SJCRH30 (cell line): ENCODE results near the gene CACNA2D3. TPM values are rescaled to one million over a fixed set of nuclear protein-coding genes. Genes with fewer than 3 reads are reported as not detected.

Source experiments
- DNase-seq, 2 experiments: peaks; one replicate each; pipeline ENCODE4 v3.0.0-alpha.2; 2015 to 2020
- H3K27ac ChIP-seq: fragments of 250-450 bp; sonication (Bioruptor Pico); 2 replicates; pipeline ENCODE4 v1.5.1; 2020; ENCODE audit warnings: mild to moderate bottlenecking, moderate library complexity
- H3K27me3 ChIP-seq: fragments of 250-450 bp; sonication (Bioruptor Pico); 2 replicates; pipeline ENCODE4 v1.5.1; 2020; ENCODE audit warnings: mild to moderate bottlenecking, moderate library complexity
- H3K36me3 ChIP-seq: fragments of 250-450 bp; sonication (Bioruptor Pico); 2 replicates; pipeline ENCODE4 v1.5.1; 2020; ENCODE audit warnings: mild to moderate bottlenecking, moderate library complexity
- H3K4me1 ChIP-seq: fragments of 250-450 bp; sonication (Bioruptor Pico); 2 replicates; pipeline ENCODE4 v1.5.1; 2020; ENCODE audit warnings: mild to moderate bottlenecking, moderate library complexity
- H3K4me3 ChIP-seq: fragments of 250-450 bp; sonication (Bioruptor Pico); 2 replicates; pipeline ENCODE4 v1.5.1; 2020; ENCODE audit warnings: mild to moderate bottlenecking, moderate library complexity
- H3K9me3 ChIP-seq: fragments of 250-450 bp; sonication (Bioruptor Pico); replicated peaks from 2 replicates; pipeline ENCODE4 v1.5.1; 2020; ENCODE audit warnings: mild to moderate bottlenecking, moderate library complexity
- total RNA-seq: library from RNA; depleted of rRNA; stranded (reverse); fragments of >200 nt; shearing (Covaris generic); gene quantifications from 2 replicates; pipeline ENCODE4 v1.2.3, GENCODE V29; 2014

Gene CACNA2D3
- total RNA-seq, 1 experiment from 2014 or later, result 0.22 TPM

GRCh38 chr3:54797111-54797510 is 674.8 kb downstream of the CACNA2D3 start:
- Histone ChIP-seq H3K36me3 (no peaks in the 10 kb centered on the region), H3K27me3 (no peaks in the 10 kb centered on the region)

GRCh38 chr3:54800478-54800877 is 678.1 kb downstream of the CACNA2D3 start:
- no peak for DNase-seq
- no peaks in the 10 kb centered on the region for H3K9me3 ChIP-seq
- no peaks in the 10 kb centered on the region for H3K27me3 ChIP-seq
- no peaks in the 10 kb centered on the region for H3K4me1 ChIP-seq
- H3K36me3 ChIP-seq, result no peaks in the 10 kb centered on the region
- H3K4me3 ChIP-seq, result no peak overlapping the region
- no peak overlapping the region for H3K27ac ChIP-seq

More at GRCh38 chr3:54797111-54797510, 674.8 kb downstream of the CACNA2D3 start:
- no peaks in the 10 kb centered on the region for H3K4me1 ChIP-seq
- no peak overlapping the region for H3K4me3 ChIP-seq
- H3K9me3 ChIP-seq, result no peaks in the 10 kb centered on the region
- no peak for DNase-seq
- H3K27ac ChIP-seq, result no peak overlapping the region

GRCh38 chr3:54801977-54802376 is 679.6 kb downstream of the CACNA2D3 start:
- no peaks in the 10 kb centered on the region for H3K36me3 ChIP-seq
- no peaks in the 10 kb centered on the region for H3K27me3 ChIP-seq
- H3K9me3 ChIP-seq, result no peaks in the 10 kb centered on the region
- no peak for DNase-seq
- H3K4me1 ChIP-seq, result no peaks in the 10 kb centered on the region
- no peak overlapping the region for H3K4me3 ChIP-seq
- no peak overlapping the region for H3K27ac ChIP-seq

GRCh38 chr3:54810401-54810800 is 688.0 kb downstream of the CACNA2D3 start:
- no peak overlapping the region for H3K27ac ChIP-seq
- no peaks in the 10 kb centered on the region for H3K36me3 ChIP-seq
- H3K9me3 ChIP-seq, result no peaks in the 10 kb centered on the region
- no peaks in the 10 kb centered on the region for H3K4me1 ChIP-seq
- H3K27me3 ChIP-seq, result no peaks in the 10 kb centered on the region
- H3K4me3 ChIP-seq, result no peak overlapping the region
- no peak for DNase-seq

GRCh38 chr3:54814224-54814623 is 691.9 kb downstream of the CACNA2D3 start:
- Histone ChIP-seq H3K27ac (no peak overlapping the region), H3K9me3 (no peaks in the 10 kb centered on the region), H3K36me3 (no peaks in the 10 kb centered on the region), H3K4me1 (no peaks in the 10 kb centered on the region), H3K4me3 (no peak overlapping the region), H3K27me3 (no peaks in the 10 kb centered on the region)
- no peak for DNase-seq

GRCh38 chr3:54817628-54818027 is 695.3 kb downstream of the CACNA2D3 start:
- Histone ChIP-seq H3K4me1 (no peaks in the 10 kb centered on the region), H3K36me3 (no peaks in the 10 kb centered on the region), H3K4me3 (no peak overlapping the region), H3K27me3 (no peaks in the 10 kb centered on the region), H3K27ac (no peak overlapping the region), H3K9me3 (no peaks in the 10 kb centered on the region)
- no peak for DNase-seq

GRCh38 chr3:54818486-54818885 is 696.1 kb downstream of the CACNA2D3 start:
- Histone ChIP-seq H3K9me3 (no peaks in the 10 kb centered on the region), H3K27me3 (no peaks in the 10 kb centered on the region), H3K36me3 (no peaks in the 10 kb centered on the region), H3K4me1 (no peaks in the 10 kb centered on the region), H3K4me3 (no peak overlapping the region), H3K27ac (no peak overlapping the region)
- DNase-seq, result no peak

DNA sequence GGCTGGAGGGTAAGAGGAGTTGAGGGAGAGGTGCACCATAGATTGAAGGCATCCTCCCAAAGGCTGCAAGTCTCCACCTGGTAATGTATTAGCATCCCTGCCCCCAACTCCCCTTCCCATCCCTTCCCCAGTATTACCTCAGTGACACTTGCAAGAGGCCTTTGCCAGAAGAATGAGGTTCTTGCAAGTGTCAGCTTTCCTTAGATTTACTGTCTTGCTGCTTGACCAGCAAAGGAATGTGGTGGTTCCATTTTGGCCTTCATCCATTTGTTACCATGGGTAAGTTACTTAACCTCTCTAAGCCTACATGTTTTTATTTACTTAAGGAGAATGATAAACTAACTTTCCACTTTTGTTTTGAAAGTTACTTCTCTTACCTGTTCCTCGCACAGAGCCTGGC is 696.6 kb downstream of the CACNA2D3 start:
- H3K27ac ChIP-seq, result no peak overlapping the region
- no peaks in the 10 kb centered on the region for H3K9me3 ChIP-seq
- no peaks in the 10 kb centered on the region for H3K4me1 ChIP-seq
- H3K4me3 ChIP-seq, result no peak overlapping the region
- no peaks in the 10 kb centered on the region for H3K36me3 ChIP-seq
- no peaks in the 10 kb centered on the region for H3K27me3 ChIP-seq
- no peak for DNase-seq

GRCh38 chr3:54819946-54820345 is 697.6 kb downstream of the CACNA2D3 start:
- Histone ChIP-seq H3K36me3 (no peaks in the 10 kb centered on the region), H3K4me1 (no peaks in the 10 kb centered on the region), H3K27ac (no peak overlapping the region), H3K4me3 (no peak overlapping the region), H3K9me3 (no peaks in the 10 kb centered on the region), H3K27me3 (no peaks in the 10 kb centered on the region)
- DNase-seq, result no peak

- H3K4me1 ChIP-seq, result no peaks in the 10 kb centered on the region
- DNase-seq, result no peak
- no peak overlapping the region for H3K27ac ChIP-seq
- H3K4me3 ChIP-seq, result no peak overlapping the region
- no peaks in the 10 kb centered on the region for H3K9me3 ChIP-seq
- no peaks in the 10 kb centered on the region for H3K36me3 ChIP-seq
- no peaks in the 10 kb centered on the region for H3K27me3 ChIP-seq
Measured at GRCh38 chr3:54822206-54822605, 699.9 kb downstream of the CACNA2D3 start.

- H3K4me3 ChIP-seq, result no peak overlapping the region
- H3K36me3 ChIP-seq, result no peaks in the 10 kb centered on the region
- H3K9me3 ChIP-seq, result no peaks in the 10 kb centered on the region
- DNase-seq, result no peak
- no peaks in the 10 kb centered on the region for H3K4me1 ChIP-seq
- no peak overlapping the region for H3K27ac ChIP-seq
- H3K27me3 ChIP-seq, result no peaks in the 10 kb centered on the region
Measured at GRCh38 chr3:54826251-54826691, 703.9 kb downstream of the CACNA2D3 start.

GRCh38 chr3:54827056-54827687 is 704.8 kb downstream of the CACNA2D3 start:
- Histone ChIP-seq H3K4me3 (no peak overlapping the region), H3K27ac (no peak overlapping the region), H3K36me3 (no peaks in the 10 kb centered on the region), H3K27me3 (no peaks in the 10 kb centered on the region), H3K4me1 (no peaks in the 10 kb centered on the region), H3K9me3 (no peaks in the 10 kb centered on the region)
- DNase-seq, result no peak

- Histone ChIP-seq H3K4me3 (no peak overlapping the region), H3K36me3 (no peaks in the 10 kb centered on the region), H3K27ac (no peak overlapping the region), H3K4me1 (no peaks in the 10 kb centered on the region), H3K9me3 (no peaks in the 10 kb centered on the region), H3K27me3 (no peaks in the 10 kb centered on the region)
- no peak for DNase-seq
Measured at GRCh38 chr3:54827776-54828175, 705.4 kb downstream of the CACNA2D3 start.

DNA sequence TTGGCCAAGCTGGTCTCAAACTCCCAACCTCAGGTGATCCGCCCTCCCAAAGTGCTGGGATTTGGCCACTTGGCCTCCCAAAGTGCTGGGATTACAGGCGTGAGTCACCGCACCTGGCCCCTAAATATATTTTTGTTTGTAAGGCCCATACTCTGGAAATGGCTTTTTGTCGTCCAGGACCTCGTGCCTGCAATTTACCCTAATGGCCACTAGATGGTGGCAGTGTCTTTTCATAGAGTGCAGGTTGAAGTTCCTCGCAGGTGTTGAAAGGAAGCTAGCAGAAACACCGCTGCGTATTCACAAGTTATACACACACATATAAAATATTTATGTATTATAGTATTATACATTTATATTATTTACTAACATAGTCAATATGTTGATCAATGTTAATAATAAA is 708.3 kb downstream of the CACNA2D3 start:
- no peaks in the 10 kb centered on the region for H3K9me3 ChIP-seq
- no peak overlapping the region for H3K27ac ChIP-seq
- no peaks in the 10 kb centered on the region for H3K36me3 ChIP-seq
- H3K4me3 ChIP-seq, result no peak overlapping the region
- H3K27me3 ChIP-seq, result no peaks in the 10 kb centered on the region
- H3K4me1 ChIP-seq, result no peaks in the 10 kb centered on the region
- peak; percentile 31 to 76 for DNase-seq

- H3K4me1 ChIP-seq, result no peaks in the 10 kb centered on the region
- no peaks in the 10 kb centered on the region for H3K36me3 ChIP-seq
- H3K27ac ChIP-seq, result no peak overlapping the region
- H3K27me3 ChIP-seq, result no peaks in the 10 kb centered on the region
- H3K4me3 ChIP-seq, result no peak overlapping the region
- H3K9me3 ChIP-seq, result no peaks in the 10 kb centered on the region
- no peak for DNase-seq
Measured at GRCh38 chr3:54831112-54831511, 708.8 kb downstream of the CACNA2D3 start.

- no peaks in the 10 kb centered on the region for H3K4me1 ChIP-seq
- H3K4me3 ChIP-seq, result no peak overlapping the region
- no peaks in the 10 kb centered on the region for H3K36me3 ChIP-seq
- no peaks in the 10 kb centered on the region for H3K27me3 ChIP-seq
- H3K27ac ChIP-seq, result no peak overlapping the region
- H3K9me3 ChIP-seq, result no peaks in the 10 kb centered on the region
- DNase-seq, result no peak
Measured at GRCh38 chr3:54832876-54833275, 710.5 kb downstream of the CACNA2D3 start.
